Limb (tissue), 2 donors: ENCODE results near the gene CUL1.

Source experiments
- DNase-seq, 2 donors: peaks; one replicate each; pipeline ENCODE4 v3.0.0-alpha.2; 2016; ENCODE audit errors: extremely low spot score in 2 of 2

Gene CUL1

DNA sequence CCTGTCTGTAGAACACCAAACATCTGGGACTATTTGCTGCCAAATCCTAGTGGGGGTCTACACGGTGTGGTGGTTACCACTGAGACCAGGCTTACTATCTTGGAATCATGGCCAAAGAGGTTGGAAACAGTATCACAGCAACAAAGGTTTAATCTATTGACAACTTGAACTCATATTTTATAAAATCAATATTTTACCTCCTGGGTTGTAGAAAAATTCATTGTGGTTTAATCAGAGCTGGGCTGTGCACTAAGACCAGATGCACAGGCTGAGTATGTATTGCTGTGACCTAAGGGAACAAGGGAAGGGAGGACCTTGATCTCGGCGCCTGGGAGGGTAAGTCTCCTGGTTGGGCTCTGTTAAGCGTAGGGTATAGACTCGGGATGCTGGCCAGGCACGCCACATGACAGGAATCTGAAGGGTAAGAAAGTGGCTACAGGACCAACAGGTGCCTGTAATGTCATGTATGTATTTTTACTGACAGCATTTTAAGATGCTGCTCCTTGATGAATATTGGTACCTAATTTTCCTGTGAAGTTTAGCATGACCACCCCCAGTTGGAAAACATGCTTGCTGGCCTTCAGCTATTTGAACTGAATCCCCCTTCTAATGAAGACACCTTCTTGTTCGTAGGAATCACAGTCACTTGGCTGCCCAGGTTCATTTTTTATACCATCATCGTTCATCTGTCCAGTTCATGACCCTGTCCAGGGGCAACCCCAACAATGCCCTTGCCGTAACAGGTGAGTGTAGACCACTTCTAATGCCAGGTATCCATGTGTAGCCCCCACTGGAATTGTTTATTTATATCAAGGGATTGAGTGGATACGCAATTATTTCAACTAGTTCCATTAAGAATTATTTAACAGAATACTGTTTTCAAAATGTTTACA is 105.9 kb downstream of the CUL1 start:
- DNase-seq, result no peak

DNA sequence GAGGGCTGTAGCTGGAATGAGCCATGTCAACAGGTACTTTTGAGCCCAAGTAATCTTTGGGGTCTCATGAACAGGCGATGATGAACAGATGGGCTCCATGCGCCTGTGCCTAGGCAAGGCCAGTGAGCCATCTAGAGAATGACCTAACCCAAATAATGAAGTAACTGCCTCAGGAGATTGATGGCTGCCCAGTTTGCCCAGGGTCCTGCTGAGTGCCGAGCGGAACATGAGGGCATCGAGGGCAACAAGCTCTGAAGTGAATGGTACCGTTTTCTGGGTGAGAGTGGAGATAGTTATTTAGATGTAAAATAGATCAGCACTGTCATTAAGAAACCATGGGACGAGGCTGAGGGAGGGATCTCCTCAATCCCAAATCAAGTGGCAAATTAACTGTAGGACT is 107.5 kb downstream of the CUL1 start:
- no peak for DNase-seq

GRCh38 chr7:148807436-148807835 is 108.7 kb downstream of the CUL1 start:
- no peak for DNase-seq

DNA sequence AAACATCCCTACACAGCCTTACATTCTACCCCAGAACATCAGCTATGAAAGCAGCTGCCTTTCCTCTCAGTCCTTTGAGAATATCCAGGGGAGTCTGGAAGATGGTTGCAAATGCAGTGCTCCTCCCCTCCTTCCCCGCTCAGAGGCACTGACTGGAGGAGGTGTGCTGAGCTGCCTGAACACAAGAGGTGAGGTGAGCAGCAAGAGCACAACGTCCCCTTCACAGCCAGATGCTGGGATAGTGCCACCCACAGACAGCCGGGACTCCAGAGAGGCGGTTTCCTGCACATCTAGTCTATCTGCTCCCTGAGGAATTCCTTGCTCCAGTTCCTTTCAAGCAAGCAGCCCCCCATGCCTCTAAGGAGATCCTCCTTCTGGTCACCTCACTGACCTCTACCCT is 111.2 kb downstream of the CUL1 start:
- DNase-seq, result no peak

DNA sequence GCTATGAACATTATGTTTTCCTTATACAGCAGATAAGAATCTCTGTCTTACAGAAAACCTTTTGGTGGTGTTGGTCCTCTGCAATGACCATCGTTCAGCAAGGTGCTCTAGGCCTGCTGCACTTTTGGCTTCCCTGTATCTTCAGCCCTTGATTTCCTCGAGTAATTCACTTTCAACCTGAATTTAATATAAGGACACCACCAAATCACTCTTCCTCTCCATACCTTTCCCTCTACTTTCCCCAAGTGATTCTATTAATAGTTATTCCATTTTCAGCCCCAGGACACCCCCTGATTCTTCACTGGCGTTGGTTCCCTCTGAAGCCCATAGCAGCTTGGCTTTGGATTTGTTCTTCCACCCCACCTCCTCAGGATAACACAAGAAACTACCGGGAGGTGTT is 113.2 kb downstream of the CUL1 start:
- no peak for DNase-seq

DNA sequence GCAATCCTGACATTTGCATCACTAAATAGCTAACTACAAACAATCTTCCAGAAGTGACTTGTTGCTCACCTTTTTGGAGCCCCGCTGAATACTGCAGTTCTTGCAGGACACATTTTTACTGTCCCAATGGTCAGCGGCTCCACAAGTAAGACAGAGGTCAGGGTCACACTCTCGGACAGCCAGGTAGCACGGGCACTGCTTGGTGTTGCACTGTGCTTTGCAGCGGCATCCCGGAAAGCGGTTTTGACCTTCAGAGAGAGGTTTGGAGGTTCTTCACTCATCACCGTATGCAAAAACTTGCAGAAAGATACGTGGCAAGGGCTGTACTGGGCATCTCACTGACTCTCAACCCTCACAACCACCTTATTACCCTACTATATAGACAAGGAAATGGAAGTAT is 115.2 kb downstream of the CUL1 start:
- DNase-seq, result no peak

DNA sequence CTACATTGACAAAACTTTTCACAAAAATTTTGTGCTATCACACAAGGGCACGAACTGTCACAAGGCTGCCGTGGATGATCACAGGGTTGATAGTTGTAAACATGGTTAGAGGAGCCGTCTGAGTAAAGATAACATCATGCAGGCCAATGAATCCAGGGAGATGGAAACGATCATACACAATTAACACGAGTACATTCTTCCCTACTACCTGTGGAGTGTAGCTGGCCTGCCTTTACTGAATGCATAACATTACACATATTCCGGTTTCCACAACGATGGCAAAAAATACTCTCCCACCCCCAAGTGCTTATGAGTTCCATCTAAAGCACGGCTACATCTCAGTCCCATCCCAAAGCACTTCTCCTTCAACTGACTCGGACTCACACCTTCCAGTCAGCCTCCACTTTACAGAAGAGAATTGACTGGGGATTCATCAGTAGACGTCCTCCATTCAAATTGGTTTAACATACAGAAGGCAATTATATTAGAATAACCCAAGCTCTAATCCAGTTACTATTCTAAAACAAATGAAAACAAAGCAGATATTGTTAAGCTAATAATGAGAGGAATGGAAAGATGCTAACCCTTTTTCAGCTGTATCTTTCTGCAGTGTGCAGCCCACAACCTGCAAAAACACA is 116.3 kb downstream of the CUL1 start:
- DNase-seq, result no peak

GRCh38 chr7:148815612-148816011 is 116.9 kb downstream of the CUL1 start:
- DNase-seq, result no peak

DNA sequence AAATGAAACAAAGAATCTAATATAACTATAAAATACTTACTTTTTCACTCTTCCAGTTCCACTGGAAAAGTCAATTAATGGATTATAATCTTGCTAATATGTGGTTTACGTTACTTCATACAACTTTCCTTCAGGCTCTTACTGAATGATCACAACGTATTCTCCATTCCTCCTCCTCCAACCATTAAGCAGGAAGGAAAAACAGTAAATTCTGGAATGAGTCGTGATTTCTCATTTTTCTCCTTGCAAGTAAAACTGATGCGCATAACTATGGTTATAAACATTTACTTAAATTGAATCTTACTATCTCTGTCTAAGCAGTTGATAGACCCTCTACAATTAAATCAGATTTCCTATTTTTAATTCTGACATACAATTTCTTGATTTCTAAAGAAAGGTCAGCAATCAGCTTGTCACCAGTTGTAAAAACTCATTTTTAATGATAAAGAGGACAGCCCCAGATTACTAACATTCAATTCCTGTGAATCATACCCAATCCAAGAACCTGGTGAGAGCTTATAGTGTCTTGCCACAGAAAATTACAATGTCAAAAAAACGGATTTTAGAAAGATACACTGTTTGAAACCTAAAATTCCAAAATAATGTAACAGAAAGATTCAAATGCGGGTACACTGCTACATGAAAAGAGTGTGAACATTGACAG is 121.1 kb downstream of the CUL1 start:
- DNase-seq, result no peak

DNA sequence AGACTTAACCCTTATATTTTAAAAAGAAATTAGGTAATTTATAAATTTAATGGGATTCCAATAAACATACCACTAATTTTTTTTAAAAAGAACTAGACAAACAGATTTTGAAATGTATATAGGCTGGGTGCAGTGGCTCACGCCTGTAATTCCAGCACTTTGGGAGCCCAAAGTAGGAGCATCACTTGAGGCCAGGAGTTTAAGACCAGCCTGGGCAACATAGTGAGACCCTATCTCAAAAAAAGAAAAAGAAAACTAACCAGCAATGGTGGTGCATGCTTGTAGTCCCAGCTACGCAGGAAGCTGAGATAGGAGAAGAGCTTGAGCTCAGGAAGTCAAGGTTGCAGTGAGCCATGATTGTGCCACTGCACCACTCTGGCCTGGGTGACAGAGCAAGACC is 122.7 kb downstream of the CUL1 start:
- no peak for DNase-seq

GRCh38 chr7:148824864-148825263 is 126.2 kb downstream of the CUL1 start:
- no peak for DNase-seq

- no peak for DNase-seq
Observed at GRCh38 chr7:148825338-148825737, 126.6 kb downstream of the CUL1 start.

DNA sequence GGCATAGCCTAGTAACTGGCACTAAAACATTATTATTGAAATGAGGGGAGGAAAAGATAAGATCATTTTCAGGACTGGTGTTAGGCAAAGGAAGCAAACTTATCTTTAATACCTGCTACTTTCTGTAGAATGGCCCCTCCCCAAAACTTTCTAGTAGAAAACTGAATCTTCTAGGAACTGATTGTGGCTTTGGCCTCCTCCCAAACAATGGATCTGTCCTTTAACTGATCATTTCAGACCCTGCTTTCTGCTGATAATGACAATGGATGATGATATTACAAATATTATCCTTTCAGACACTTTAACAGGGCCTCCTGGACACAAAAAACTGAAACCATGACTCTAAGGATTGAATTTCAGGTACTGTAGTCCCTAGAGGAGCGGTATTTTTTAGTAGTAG is 130.3 kb downstream of the CUL1 start:
- DNase-seq, result no peak

DNA sequence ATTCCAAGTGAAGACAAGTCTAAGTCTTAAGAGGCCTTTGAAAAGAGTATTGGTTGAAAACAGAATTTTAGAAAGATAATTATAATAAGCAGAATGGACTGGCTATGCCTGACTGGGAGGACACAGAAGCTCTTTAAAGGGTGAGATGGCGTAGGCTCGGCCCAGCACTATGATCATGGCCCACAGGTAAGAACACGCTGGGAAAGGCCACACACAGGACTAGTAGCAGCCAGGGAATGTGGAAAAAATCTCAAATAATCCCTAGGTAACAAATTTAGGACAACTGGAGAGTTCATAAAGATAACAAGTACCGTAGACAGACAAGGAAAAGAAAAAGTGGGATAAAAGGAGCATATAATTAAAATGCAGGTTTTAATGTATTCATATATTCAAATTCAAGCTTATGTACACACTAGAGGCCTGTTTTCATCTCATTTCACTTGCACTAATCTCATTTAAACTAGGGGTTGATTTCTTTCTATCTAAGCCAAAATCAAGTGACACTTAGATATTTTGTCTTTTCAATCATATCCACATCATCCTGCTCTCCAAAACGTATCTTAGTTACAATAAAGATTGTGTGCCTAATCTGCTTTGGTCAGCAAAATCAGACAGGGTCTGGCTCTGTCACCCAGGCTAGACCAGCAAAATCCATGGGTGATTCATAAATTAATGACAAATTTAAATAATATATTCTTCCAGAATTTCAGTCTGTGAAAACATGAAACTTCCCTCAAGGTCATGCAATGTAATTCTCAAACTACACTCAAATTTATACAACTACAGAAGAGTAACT is 132.4 kb downstream of the CUL1 start:
- no peak for DNase-seq

- DNase-seq, result no peak
Observed at GRCh38 chr7:148831782-148832181, 133.1 kb downstream of the CUL1 start.

DNA sequence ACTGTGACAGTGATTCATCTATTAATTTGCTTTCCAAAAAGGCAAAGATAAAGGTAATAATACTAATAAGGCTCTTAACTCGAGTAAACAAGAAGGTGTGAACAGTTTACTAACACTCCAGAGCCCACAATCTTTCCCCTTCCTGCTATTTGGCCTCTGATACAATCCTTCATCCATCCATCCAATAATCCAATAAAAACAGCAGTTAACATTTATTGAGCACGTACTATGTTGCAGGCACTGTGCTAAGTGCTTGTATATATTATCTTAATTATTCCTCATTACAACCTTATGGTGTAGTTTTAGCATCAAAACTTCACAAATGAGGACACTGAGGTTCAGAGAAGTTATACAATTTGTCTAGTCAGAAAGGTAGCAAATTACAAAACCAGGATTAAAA is 135.9 kb downstream of the CUL1 start:
- DNase-seq, result no peak

DNA sequence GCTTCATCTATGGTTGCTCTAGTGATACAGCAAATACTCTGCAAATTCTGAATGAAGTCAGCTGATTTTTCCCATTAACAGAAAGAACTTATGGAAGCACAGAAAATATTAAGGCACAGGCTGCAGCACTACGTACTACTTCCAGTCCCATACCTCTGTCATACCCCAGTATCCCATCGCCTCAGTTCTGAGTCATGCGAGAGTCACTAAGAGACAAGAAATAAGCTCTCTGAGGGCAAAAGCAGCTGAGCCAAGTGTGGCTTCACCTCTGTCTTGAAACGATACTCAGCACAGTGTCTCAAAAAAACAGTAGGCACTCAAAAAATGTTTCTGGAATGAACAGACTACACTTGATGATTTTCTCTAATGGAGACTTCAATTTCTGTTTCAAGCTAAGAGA is 137.2 kb downstream of the CUL1 start:
- no peak for DNase-seq

GRCh38 chr7:148838905-148839304 is 140.2 kb downstream of the CUL1 start:
- DNase-seq, result no peak

- no peak for DNase-seq
Observed at GRCh38 chr7:148847815-148848734, 149.4 kb downstream of the CUL1 start.

GRCh38 chr7:148849393-148850098 is 150.8 kb downstream of the CUL1 start:
- DNase-seq, result no peak
